Astrocyte of the spinal cord (primary cell): Measurements from ENCODE around the gene CLDN6.

Experiments used
- DNase-seq: peaks from one replicate; pipeline ENCODE4 v3.0.0; 2011; ENCODE audit warnings: low read depth, low spot score
- H3K4me3 ChIP-seq: 2 replicates; pipeline ENCODE4 v1.5.1; 2011; ENCODE audit warnings: low read depth, mild to moderate bottlenecking, low read length, moderate library complexity
- CTCF ChIP-seq: IDR thresholded peaks from 2 replicates; pipeline ENCODE4 v1.5.1; 2012; ENCODE audit warnings: low read depth, mild to moderate bottlenecking, low read length, inconsistent platforms
- in situ Hi-C: cut with HindIII; loops from 2 replicates; pipeline ENCODE4 v1.10.0; 2017; ENCODE audit warnings: low sequenced_read_pairs

The CLDN6 gene

GRCh38 chr16:3049921-3050481 lies 32.0 kb upstream of the CLDN6 start:
- in situ Hi-C loops: no loop called here
- no peak for TF ChIP-seq CTCF
- no peak overlapping the region for H3K4me3 ChIP-seq
- no peak for DNase-seq

- no peak for TF ChIP-seq CTCF
- in situ Hi-C loops: no loop called here
- no peak for DNase-seq
- H3K4me3 ChIP-seq: no peak overlapping the region
These were observed 29.4 kb upstream of the CLDN6 start for GRCh38 chr16:3047387-3047720.

GRCh38 chr16:3046641-3047386 lies 28.8 kb upstream of the CLDN6 start:
- TF ChIP-seq CTCF: no peak
- no peak overlapping the region for H3K4me3 ChIP-seq
- DNase-seq: no peak
- in situ Hi-C loops: no loop called here

GRCh38 chr16:3045758-3046640 lies 28.0 kb upstream of the CLDN6 start, which contains the start of gene MMP25:
MMP25 (plus strand) TSS chr16:3046561; CDS start chr16:3046918, 357 bp downstream.
- peak within 1 kb of the TSS; percentile 31 for H3K4me3 ChIP-seq
- in situ Hi-C loops: no loop called here
- no peak for TF ChIP-seq CTCF
- no peak for DNase-seq

- no peak overlapping the region for H3K4me3 ChIP-seq
- in situ Hi-C loops: no loop called here
- DNase-seq: no peak
- TF ChIP-seq CTCF: no peak
These were observed 26.7 kb upstream of the CLDN6 start for GRCh38 chr16:3044708-3045107.

GRCh38 chr16:3042376-3042775 lies 24.4 kb upstream of the CLDN6 start:
- H3K4me3 ChIP-seq: no peak overlapping the region
- no peak for DNase-seq
- in situ Hi-C loops: no loop called here
- no peak for TF ChIP-seq CTCF
